ENCODE measurements around the gene PRKD1.

PRKD1 gene

DNA sequence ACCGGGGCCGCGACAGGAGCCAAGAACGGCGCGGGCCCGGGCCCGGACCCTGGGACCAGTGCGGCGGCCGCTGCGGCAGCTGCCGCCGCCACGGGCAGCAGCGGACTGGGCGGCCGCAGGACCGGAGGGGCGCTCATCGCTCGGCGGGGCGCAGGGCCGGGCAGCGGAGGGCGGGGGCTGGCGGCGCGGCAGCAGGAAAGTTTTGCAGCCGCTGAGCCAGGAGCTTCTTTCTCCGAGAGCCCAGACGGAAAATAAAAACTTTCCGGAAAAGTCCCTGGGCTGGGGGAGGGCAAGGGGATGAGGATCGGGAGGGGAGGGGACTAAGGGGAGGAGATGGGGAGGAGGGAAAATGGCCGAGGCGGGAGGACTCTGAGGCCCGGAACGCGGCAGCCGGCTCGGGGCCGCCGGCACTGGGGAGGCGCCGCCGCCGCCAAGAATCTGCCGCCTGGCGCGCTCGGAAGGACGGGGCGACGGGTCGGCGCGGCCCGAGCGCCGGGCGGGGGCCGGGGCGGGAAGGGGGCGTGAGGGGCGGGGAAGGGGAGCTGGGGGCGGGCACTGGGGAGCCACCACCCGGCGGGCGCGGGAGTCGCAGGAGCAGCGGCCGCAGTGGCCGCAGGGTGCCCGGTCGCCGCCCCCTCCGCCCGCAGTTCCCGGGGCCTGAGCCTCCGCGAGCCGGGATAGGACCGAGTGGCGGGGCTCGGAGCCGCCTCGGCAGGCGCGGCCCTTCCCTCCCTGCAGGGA lies at the start of gene PRKD1:
Gene PRKD1, minus strand, starts transcription at position 472 of the 741 bp plus-strand sequence.
- DNase-seq: no peak

DNA sequence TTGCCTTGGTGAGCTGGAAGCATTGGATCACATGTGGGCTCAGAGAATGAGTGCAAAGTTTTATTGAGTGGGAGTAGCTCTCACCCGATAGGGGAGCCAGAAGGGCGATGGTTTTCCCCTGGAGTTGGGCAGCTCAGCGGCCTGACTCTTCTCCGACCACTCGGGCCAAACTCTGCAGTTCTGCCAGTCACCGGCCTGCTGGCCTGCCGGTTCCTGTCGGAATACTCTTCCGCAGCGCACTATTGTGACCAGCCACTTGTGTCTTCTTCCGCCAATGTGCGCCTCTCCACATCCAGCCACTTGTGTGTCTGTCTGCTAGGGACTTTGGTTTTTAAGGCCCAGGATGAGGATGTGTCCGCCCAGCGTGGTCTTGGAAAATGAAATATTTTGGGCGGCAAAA lies 43.5 kb upstream of the PRKD1 start:
- no peak for DNase-seq

DNA sequence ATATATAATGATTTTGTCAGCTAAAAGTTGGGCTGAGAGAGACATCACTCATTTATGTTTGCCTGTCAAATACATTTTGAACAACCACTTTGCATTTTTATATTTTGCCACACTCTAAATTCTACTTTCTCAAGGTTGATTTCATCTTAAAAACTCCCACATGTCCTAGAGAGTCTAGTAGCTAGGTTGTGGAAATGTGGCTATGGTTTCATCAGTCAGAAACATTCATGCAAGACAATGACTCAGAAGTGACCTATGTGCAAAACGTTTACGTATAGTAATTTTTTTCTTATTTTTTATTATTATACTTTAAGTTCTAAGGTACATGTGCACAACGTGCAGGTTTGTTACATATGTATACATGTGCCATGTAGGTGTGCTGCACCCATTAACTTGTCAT lies 27.4 kb upstream of the PRKD1 start:
- DNase-seq: no peak

- DNase-seq: no peak
Observed at GRCh38 chr14:29953501-29953900, 25.9 kb upstream of the PRKD1 start.

DNA sequence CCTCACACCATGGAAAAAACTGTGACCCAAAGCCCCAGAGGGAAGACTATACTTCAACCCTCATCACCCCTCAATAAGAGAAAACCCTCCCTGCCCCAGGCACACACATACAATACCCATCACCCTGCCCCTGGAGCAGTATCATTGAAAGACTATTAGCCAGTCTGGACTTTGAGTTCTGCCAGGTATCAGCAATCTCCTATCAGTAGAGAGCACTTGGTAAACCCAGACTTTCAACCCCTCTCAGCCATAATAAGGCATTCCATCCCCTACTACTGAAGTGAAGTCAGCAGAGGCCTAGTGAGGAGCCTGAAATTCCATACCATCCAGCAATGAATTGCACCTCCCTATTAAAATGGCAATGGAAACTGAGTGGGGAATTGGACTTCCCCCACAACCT lies 16.4 kb upstream of the PRKD1 start:
- no peak for DNase-seq

DNA sequence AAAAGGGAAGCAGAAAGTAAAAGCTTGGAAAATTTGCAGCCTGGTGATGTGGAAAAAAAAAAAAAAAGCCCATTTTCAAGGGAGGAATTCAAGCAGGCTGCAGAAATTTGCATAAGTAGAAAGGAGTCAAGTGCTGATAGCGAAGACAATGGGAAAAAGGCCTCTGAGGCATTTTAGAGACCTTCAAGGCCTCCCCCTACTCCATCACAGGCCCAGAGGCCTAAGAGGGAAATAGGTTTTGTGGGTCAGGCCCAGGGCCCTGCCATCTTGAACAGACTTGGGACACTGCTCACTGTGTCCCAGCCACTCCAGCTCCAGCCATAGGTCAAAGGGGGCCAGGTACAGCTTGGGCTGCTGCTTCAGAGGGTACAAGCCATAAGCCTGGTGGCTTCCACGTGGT lies 13.8 kb upstream of the PRKD1 start:
- no peak for DNase-seq

- DNase-seq: no peak
Observed at GRCh38 chr14:29940482-29940881, 12.8 kb upstream of the PRKD1 start.

- no peak for DNase-seq
Observed at GRCh38 chr14:29937116-29937515, 9.5 kb upstream of the PRKD1 start.

DNA sequence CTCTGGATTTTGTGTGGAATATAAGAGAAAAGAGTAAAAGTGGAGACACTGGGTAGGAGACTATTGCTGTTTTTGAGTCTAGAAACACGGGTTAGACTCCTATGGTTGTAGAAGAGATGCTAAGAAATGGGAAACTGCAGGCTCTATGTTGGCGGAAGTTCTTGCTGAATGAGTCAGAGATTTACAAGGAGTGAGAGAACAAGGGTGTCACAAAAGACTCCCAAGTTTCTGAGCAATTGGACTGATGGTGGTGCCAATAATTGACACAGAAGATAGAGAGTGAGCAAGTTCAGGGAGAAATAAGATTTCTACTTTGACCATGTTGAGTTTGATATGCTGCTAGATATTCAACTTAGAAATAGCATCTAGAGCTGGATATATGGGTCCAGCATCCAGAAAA lies 2.6 kb upstream of the PRKD1 start:
- DNase-seq: no peak

DNA sequence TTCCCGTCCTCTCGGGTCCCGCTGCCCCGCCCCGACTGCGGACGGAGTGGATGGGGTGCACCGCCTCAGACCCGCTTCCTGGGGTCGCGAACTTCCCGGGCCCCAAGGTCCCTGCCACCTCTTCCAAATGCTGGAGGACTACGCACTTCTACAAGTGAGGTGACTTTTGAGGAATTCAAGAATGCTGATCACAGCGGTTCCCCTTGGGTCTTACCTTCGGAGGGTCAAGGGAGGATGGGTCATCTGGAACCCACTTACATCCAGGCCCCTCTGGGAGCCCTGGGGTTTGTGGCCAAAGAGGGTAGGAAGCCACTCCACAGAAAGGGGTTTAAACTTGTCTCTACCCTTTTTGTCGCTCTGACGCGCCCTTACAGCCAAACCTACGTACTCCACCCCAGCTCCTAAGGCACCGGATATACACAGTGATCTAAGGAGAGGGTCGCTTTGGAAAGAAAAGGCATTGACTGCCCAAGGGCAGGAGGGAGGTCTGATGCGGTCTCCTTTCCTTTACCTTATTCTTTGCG lies 532 bp upstream of the PRKD1 start:
- DNase-seq: no peak

GRCh38 chr14:29926701-29927375 lies 809 bp downstream of the PRKD1 start:
- DNase-seq: no peak

DNA sequence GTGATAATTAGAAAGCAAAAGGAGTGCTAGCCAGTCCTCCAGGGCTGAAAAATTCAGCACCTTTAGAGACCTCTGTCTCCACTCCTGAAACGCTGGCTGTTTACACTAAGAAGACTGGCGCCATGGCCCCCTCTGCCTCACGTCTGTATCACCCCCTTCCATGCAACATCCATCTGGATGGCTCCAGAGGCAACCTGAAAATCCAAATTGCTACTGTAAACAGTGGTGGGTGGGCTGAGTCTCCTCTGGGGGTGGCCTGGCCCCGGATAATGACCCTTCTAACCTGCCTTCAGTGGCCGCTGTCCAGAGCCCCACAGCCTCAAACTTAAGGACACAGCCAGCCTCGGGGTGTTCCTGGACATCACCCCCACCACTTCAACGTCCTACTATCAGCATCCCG lies 1.4 kb downstream of the PRKD1 start:
- no peak for DNase-seq

GRCh38 chr14:29925736-29926135 lies 1.9 kb downstream of the PRKD1 start:
- no peak for DNase-seq

- no peak for DNase-seq
Observed at GRCh38 chr14:29925101-29925722, 2.4 kb downstream of the PRKD1 start.

- no peak for DNase-seq
Observed at GRCh38 chr14:29919845-29920244, 7.8 kb downstream of the PRKD1 start.

DNA sequence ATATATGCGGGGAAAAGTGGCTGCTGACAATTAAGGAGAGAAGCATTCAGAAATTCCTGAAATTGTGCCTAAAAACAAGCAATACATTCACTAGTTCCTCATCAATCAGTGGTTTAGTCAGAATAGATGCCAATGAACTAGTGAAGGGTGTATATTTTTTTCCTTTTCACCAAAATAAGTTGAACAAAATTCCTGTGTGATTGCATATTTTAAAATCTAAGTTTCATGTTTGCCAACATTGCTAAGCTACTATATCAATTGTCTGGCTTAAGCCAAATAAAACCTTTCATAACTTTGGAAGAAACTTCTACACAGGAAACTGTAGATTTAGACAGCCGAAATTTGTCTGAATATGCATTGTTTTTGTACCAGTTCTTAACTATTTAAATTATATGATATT lies 8.7 kb downstream of the PRKD1 start:
- DNase-seq: no peak

GRCh38 chr14:29913566-29913965 lies 14.1 kb downstream of the PRKD1 start:
- no peak for DNase-seq

DNA sequence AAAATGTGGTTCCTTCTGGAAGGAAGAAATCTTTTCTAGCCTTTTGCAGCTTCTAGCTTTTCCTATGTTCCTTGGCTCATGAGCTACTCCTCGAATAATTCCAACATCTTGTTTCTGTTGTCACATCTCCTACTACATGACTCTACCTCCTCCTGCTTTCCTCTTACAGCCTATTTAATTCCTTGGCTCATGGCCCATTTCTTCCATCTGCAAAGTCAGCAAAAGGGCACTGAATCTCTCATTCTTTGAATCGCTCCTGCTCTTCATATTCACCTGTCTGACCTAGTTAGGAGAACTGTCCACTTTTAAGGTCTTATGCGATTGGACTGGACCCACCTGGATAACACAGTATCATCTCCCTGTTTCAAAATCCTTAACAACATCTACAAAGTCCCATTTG lies 15.8 kb downstream of the PRKD1 start:
- DNase-seq: no peak

DNA sequence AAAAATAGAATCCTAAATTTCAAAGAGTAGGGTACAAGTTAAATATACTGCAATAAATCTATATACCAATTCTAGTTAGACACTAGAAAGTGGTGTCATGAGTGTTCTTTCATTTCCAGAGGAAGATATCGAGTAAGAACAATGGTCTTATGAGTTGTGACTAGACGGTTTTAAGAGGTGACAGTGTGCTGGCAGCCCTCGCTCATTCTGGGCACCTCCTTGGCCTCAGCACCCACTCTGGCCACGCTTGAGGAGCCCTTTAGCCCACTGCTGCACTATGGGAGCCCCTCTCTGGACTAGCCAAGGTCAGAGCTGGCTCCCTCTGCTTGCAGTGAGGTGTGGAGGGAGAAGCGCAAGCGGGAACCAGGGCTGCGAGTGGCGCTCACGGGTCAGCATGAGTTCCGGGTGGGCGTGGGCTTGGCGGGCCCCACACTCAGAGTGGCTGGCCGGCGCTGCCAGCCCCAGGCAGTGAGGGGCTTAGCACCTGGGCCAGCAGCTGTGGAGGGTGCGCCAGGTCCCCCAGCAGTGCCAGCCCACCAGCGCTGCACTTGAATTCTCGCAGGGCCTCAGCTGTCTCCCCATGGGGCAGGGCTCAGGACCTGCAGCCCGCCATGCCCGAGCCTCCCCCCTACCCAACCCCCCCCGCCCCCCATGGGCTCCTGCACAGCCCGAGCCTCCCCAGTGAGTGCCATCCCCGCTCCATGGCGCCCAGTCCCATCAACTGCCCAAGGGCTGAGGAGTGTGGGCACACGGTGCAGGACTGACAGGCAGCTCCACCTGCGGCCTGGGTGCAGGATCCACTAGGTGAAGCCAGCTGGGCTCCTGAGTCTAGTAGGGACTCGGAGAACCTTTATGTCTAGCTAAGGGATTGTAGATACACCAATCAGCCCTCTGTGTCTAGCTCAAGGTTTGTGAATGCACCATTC lies 18.7 kb downstream of the PRKD1 start:
- no peak for DNase-seq

- no peak for DNase-seq
Observed at GRCh38 chr14:29906256-29906870, 21.3 kb downstream of the PRKD1 start.

GRCh38 chr14:29905543-29905942 lies 22.1 kb downstream of the PRKD1 start:
- no peak for DNase-seq

DNA sequence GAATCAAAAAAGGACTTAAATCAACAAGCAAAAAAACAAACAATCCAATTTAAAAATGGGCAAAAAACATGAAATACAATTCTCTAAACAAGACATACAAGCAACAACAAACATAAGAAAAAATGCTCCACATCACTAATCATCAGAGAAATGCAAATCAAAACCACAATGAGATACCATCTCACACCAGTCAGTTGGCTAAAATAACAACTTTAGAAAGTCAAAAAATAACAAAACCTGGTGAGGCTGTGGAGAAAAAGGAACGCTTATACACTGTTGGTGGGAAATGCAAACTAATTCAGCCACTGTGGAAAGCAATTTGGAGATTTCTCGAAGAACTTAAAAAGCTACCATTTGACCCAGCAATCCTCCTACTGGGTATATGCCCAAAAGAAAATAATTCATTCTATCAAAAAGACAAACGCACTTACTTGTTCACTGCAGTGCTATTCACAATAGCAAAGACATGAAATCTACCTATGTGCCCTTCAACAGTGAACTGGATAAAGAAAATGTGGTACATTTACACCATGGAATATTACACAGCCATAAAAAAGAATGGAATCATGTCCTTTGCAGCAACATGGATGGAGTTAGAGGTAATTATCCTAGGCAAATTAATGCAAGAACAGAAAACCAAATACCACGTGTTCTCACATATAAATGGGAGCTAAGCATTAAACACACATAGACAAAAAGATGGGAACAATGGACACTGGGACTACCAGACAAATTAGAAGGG lies 26.9 kb downstream of the PRKD1 start:
- DNase-seq: no peak

Measured in CD4-positive, alpha-beta T cell treated with Interleukin-10 for 1 hour (primary cell).